Lower lobe of right lung (tissue), 2 donors: ENCODE results near the gene DOHH. TPM values are rescaled to one million over a fixed set of nuclear protein-coding genes. Genes with fewer than 3 reads are reported as not detected.

Experiments used
- ATAC-seq, 2 donors: fragments of 200-7000 bp; cut with Tn5 transposase; one replicate each; pipeline ENCODE4 v1.9.1; 2020 to 2022; ENCODE audit warnings: mild to moderate bottlenecking in 2 of 2, moderate library complexity in 2 of 2
- DNase-seq: peaks from one replicate; pipeline ENCODE4 v3.0.0-alpha.2; 2020
- H3K27ac ChIP-seq: fragments of 200-600 bp; one replicate; pipeline ENCODE4 v1.8.0; 2022
- H3K27me3 ChIP-seq: fragments of 200-600 bp; one replicate; pipeline ENCODE4 v1.8.0; 2022; ENCODE audit warnings: low read depth
- H3K36me3 ChIP-seq: fragments of 200-600 bp; one replicate; pipeline ENCODE4 v1.8.0; 2022; ENCODE audit warnings: mild to moderate bottlenecking
- H3K4me1 ChIP-seq: fragments of 200-600 bp; one replicate; pipeline ENCODE4 v1.8.0; 2022
- H3K4me3 ChIP-seq: fragments of 200-600 bp; one replicate; pipeline ENCODE4 v1.8.0; 2022; ENCODE audit warnings: mild to moderate bottlenecking
- H3K9me3 ChIP-seq: fragments of 200-600 bp; one replicate; pipeline ENCODE4 v1.8.0; 2022
- CTCF ChIP-seq: fragments of 200-600 bp; IDR thresholded peaks from one replicate; pipeline ENCODE4 v1.8.0; 2022; ENCODE audit warnings: antibody characterized with exemption, mild to moderate bottlenecking
- intact Hi-C: fragments of 100-400 bp; cut with DNase I; formaldehyde crosslinking; loops from one replicate; pipeline ENCODE4 v1.11.0; 2022
- total RNA-seq: library from RNA; stranded (reverse); fragmentation: NEBNext Ultra II Directional; extraction: Animal tissue kit (Norgen Biotek cat#: 25700); gene quantifications from one replicate; pipeline ENCODE4 v1.2.1, GENCODE V29; 2021
- donor health status: DM: no; HTN: yes; CAD: no; lungs with severe emphysema.

DOHH gene
- total RNA-seq, 1 donor from 2014 or later: 9.9 TPM

GRCh38 chr19:3479177-3479833, 21.2 kb downstream of the DOHH start:
- Histone ChIP-seq H3K36me3 (no peaks in the 10 kb centered on the region), H3K27me3 (peaks cover 43% of the 10 kb centered on the region), H3K4me3 (no peak overlapping the region), H3K4me1 (no peaks in the 10 kb centered on the region), H3K27ac (no peak overlapping the region), H3K9me3 (no peaks in the 10 kb centered on the region)
- no peak for TF ChIP-seq CTCF
- DNase-seq: no peak
- peak; percentile 20 to 28 for ATAC-seq
- intact Hi-C loops: loop anchor here (10.0 kb wide), 1 partner anchor 155 kb away; no protein-coding TSS in a partner anchor

GRCh38 chr19:3478409-3479176, 21.9 kb downstream of the DOHH start:
- H3K4me1 ChIP-seq: no peaks in the 10 kb centered on the region
- no peak for DNase-seq
- no peak for ATAC-seq
- intact Hi-C loops: loop anchor here (10.0 kb wide), 1 partner anchor 154 kb away; no protein-coding TSS in a partner anchor
- no peak overlapping the region for H3K4me3 ChIP-seq
- H3K36me3 ChIP-seq: no peaks in the 10 kb centered on the region
- H3K9me3 ChIP-seq: no peaks in the 10 kb centered on the region
- H3K27ac ChIP-seq: no peak overlapping the region
- TF ChIP-seq CTCF: no peak
- peaks cover 35% of the 10 kb centered on the region for H3K27me3 ChIP-seq

GRCh38 chr19:3477951-3478350, 22.5 kb downstream of the DOHH start:
- TF ChIP-seq CTCF: no peak
- DNase-seq: no peak

DNA sequence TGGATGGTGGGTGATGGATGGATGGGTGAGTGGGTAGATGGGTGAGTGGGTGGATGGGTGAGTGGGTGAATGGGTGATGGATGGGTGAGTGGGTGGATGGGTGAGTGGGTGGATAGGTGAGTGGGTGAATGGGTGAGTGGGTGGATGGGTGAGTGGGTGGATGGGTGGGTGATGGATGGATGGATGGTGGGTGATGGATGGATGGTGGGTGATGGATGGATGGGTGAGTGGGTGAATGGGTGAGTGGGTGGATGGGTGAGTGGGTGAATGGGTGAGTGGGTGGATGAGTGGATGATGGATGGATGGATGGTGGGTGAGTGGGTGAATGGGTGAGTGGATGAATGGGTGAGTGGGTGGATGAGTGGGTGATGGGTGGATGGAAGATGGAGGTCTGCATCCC, 23.0 kb downstream of the DOHH start:
- peaks cover 25% of the 10 kb centered on the region for H3K27me3 ChIP-seq
- TF ChIP-seq CTCF: no peak
- DNase-seq: no peak
- no peaks in the 10 kb centered on the region for H3K9me3 ChIP-seq
- ATAC-seq: no peak
- no peak overlapping the region for H3K27ac ChIP-seq
- intact Hi-C loops: loop anchor here (10.0 kb wide), 1 partner anchor 153 kb away; no protein-coding TSS in a partner anchor
- H3K36me3 ChIP-seq: no peaks in the 10 kb centered on the region
- no peak overlapping the region for H3K4me3 ChIP-seq
- peaks cover under 1% of the 10 kb centered on the region for H3K4me1 ChIP-seq

More at GRCh38 chr19:3477951-3478350, 22.5 kb downstream of the DOHH start:
- H3K9me3 ChIP-seq: no peaks in the 10 kb centered on the region
- no peak overlapping the region for H3K27ac ChIP-seq
- ATAC-seq: no peak
- intact Hi-C loops: loop anchor here (10.0 kb wide), 1 partner anchor 153 kb away; no protein-coding TSS in a partner anchor
- no peaks in the 10 kb centered on the region for H3K4me1 ChIP-seq
- H3K4me3 ChIP-seq: no peak overlapping the region
- H3K27me3 ChIP-seq: peaks cover 29% of the 10 kb centered on the region
- no peaks in the 10 kb centered on the region for H3K36me3 ChIP-seq

DNA sequence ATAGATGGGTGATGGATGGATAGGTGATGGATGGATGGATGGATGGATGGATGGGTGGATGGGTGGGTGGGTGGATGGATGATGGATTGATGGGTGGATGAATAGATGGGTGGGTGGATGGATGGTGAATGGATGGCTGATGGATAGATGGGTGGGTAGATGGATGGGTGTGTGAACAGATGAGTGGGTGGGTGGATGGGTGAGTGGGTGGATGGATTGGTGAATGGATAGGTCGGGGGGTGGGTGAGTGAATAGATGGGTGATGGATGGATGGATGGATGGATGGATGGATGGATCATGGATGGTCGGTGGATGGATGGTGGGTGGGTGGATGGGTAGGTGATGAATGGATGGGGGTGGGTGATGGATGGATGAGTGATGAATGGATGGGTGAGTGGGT, 23.6 kb downstream of the DOHH start:
- DNase-seq (no peak), ATAC-seq (no peak)
- no peak overlapping the region for H3K4me3 ChIP-seq
- H3K27ac ChIP-seq: no peak overlapping the region
- no peak for TF ChIP-seq CTCF
- no peaks in the 10 kb centered on the region for H3K9me3 ChIP-seq
- peaks cover 18% of the 10 kb centered on the region for H3K27me3 ChIP-seq
- no peaks in the 10 kb centered on the region for H3K36me3 ChIP-seq
- intact Hi-C loops: loop anchor here (10.0 kb wide), 1 partner anchor 152 kb away; no protein-coding TSS in a partner anchor
- peaks cover 7% of the 10 kb centered on the region for H3K4me1 ChIP-seq
